Omental fat pad (tissue), 4 donors: ENCODE measurements around the gene FTSJ3. TPM values are rescaled to one million over a fixed set of nuclear protein-coding genes. Genes with fewer than 3 reads are reported as not detected.

Experiments used
- ATAC-seq: fragments of 150-250 bp; one replicate; pipeline ENCODE4 v1.9.1; 2016; ENCODE audit warnings: mild to moderate bottlenecking, moderate library complexity; ENCODE audit not compliant: low FRiP score
- DNase-seq: peaks from one replicate; pipeline ENCODE4 v3.0.0-alpha.2; 2019; ENCODE audit warnings: low spot score
- total RNA-seq, 4 donors: library from RNA; depleted of rRNA; stranded (reverse); fragments of >200 nt; gene quantifications; one replicate each; pipeline ENCODE4 v1.1.0, GENCODE V29; 2016
- TF ChIP-seq, protein P1 (sequence below), 3 donors: fragments of 450-650 bp; IDR thresholded peaks; one replicate each; pipeline ENCODE4 v1.5.1; 2016 to 2017; ENCODE audit warnings: antibody characterized with exemption in 3 of 3, mild to moderate bottlenecking in 3 of 3, moderate library complexity in 2 of 3

Gene FTSJ3
- total RNA-seq, 4 donors from 2014 or later, result 39.1 to 46.4 (median 40.4) TPM

DNA sequence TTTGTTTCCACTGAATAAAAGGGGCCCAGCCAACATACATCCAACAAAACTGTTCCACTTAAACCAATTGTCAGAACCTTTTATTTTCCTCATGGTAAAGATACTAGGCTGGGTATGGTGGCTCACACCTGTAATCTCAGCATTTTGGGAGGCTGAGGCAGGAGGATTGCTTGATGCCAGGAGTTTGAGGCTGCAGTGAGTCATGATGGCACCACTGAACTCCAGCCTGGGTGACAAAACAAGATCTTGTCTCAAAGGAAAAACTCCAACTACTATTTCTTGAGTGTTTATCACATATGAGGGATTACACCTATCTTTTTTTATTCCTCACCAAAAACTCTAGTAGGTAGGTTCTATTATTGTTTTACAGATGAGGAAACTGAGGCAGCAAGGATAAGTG lies 4.9 kb downstream of the FTSJ3 start:
- no peak for DNase-seq
- no peak for ATAC-seq
- TF ChIP-seq, protein P1, sequence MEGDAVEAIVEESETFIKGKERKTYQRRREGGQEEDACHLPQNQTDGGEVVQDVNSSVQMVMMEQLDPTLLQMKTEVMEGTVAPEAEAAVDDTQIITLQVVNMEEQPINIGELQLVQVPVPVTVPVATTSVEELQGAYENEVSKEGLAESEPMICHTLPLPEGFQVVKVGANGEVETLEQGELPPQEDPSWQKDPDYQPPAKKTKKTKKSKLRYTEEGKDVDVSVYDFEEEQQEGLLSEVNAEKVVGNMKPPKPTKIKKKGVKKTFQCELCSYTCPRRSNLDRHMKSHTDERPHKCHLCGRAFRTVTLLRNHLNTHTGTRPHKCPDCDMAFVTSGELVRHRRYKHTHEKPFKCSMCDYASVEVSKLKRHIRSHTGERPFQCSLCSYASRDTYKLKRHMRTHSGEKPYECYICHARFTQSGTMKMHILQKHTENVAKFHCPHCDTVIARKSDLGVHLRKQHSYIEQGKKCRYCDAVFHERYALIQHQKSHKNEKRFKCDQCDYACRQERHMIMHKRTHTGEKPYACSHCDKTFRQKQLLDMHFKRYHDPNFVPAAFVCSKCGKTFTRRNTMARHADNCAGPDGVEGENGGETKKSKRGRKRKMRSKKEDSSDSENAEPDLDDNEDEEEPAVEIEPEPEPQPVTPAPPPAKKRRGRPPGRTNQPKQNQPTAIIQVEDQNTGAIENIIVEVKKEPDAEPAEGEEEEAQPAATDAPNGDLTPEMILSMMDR (IDR thresholded peaks at IDR 0.05), result no peak

DNA sequence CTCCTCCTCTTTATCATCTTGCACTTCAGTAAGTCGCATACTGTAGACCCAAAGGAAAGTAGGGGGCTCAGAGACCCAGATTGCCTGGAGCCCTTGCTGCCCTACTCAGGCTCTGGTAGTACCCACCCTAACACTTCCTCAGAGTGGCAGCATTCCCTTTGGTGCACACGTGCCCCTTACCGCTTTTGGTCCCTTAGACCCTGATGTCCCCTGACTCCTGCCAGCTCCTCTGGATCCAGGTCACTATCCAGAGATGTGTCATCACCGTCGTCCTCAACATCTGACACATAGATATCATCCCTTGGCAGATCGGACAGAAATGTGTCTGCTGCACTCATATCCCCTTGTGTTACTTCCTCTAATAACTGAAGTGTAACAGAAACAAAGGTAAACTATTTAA lies 5.7 kb downstream of the FTSJ3 start:
- TF ChIP-seq, protein P1 (IDR thresholded peaks at IDR 0.05), result no peak
- DNase-seq, result no peak
- ATAC-seq, result no peak

DNA sequence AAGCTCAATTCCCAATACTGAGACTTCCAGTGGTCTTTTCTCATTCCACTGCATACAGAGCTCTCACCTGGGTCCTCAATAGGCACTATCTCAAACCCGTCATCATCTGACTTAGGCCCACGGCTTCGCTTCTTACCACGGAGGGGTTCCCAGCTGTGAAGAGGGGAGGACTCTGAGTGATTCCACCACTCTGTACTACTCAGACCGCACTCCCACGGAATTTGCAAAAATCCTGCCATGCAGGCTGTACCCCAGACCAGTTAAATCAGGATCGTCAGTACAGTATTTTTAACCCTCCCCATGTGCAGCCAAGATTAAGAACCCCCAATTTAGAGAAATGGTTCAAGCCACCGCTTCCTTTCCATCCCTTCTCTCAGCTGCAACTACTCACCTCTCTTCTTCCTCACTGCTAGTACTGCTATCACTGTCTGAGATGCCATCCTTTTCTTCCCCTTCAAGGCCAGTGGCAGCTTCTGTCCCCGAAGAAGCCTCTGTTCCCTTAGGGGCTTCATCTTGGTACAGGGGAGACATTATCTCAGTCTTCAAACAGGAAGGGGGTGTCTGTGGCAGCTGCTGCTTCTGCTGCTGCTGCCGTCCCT lies 6.4 kb downstream of the FTSJ3 start:
- no peak for ATAC-seq
- DNase-seq, result no peak
- TF ChIP-seq, protein P1 (IDR thresholded peaks at IDR 0.05), result no peak

DNA sequence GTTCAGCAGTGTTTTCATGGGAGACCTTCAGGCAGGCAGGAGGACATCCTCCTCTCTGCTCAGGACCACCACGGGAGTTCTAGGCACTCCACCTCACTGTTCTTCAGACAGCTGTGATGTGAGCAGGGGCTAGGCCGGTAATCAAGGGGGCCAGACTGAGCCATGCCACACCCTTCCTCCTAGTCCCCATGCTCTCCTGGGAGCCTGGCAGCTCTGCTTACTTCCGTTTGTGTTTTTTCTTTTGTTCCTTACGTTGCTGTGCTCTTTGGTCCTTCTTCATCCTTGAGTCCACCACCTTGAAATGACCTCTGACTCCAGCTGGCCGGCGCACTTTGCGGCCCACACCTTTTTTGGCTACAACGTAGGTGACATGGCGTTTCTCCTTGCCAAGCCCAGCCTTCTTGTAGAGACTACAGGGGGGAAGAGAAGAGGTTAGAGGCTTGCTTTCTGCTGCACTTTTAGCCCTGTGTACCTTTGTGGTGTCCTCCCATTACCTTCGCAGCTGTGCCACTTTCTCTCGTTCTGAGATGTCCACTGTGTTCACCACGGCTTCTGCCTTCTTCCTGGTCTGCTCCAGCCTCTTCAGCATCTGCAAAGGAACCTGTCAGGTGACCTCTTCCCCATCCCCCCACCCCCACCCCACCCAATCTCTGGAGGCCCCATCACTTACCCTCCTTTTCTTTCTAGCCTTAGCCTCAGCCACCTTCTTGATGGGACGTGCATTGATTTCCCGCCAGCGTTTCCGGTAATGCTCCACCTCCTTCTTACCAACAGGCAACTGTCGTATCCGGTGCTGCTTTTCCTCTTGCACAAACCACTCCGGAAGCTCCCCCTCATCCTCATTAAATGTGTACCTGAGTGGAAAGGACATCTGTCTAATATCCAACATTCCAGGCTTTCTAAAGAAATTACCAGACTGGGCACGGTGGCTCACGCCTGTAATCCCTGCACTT lies 7.6 kb downstream of the FTSJ3 start:
- ATAC-seq, result no peak
- DNase-seq, result no peak

DNA sequence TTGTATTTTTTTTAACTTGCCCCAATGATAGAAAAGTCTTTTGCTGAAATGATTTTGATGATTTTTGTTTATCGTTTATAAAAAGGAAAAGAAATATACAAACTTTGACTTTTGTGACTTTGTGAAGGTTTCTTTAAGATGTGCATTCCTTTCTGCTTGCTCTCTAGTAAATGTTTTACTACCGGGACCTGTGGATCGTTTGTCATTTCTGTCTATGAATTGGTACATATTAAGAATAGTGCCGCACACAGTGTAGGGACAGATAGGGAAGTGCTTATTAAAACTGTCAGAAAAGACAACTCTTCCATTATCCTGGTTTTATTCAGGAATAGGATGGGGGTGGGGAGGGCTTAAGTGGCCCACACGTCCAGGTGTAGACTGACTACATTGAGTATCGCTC lies 8.3 kb downstream of the FTSJ3 start:
- TF ChIP-seq, protein P1 (IDR thresholded peaks at IDR 0.05), result no peak
- ATAC-seq (no peak), DNase-seq (no peak)

More for the DNA sequence above, 7.6 kb downstream of the FTSJ3 start:
- TF ChIP-seq, protein P1 (IDR thresholded peaks at IDR 0.05), result no peak

DNA sequence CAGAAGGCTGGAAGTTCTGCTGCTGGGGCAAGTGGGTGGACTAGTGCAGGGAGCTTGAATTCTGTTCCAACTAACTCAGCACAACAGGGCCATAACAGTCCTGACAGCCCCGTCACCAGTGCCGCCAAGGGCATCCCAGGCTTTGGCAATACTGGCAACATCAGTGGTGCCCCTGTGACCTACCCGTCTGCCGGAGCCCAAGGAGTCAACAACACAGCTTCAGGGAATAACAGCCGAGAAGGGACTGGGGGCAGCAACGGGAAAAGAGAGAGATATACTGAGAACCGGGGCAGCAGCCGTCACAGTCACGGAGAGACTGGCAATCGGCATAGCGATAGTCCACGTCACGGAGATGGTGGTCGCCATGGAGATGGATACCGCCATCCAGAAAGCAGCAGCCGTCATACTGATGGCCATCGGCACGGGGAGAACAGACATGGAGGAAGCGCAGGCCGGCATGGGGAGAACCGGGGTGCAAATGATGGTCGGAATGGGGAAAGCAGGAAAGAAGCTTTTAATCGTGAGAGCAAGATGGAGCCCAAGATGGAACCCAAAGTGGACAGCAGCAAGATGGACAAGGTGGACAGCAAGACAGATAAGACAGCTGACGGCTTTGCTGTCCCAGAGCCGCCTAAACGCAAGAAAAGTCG lies 9.6 kb downstream of the FTSJ3 start:
- no peak for ATAC-seq
- no peak for DNase-seq
- TF ChIP-seq, protein P1 (IDR thresholded peaks at IDR 0.05), result no peak
